MM.1S (cell line): ENCODE data around the gene NSD1.
"Not testable (repeated sequence)": the region's sequence is repeated elsewhere in the genome, so short reads cannot be mapped to it uniquely, and the experiment has no call there.

Experiments
- DNase-seq: peaks from one replicate; pipeline ENCODE4 v3.0.0-alpha.2; 2015
- H2AFZ ChIP-seq: fragments of 300-600 bp; sonication (generic); 2 replicates; pipeline ENCODE4 v1.6.0; 2016; ENCODE audit warnings: antibody characterized with exemption, low read length
- H3F3A ChIP-seq: fragments of 300-600 bp; sonication (generic); 2 replicates; pipeline ENCODE4 v1.6.1; 2016; ENCODE audit warnings: mild to moderate bottlenecking, antibody characterized with exemption, low read length, moderate library complexity, mixed read lengths; ENCODE audit not compliant: insufficient read depth
- H3K27ac ChIP-seq: fragments of 300-600 bp; sonication (generic); 2 replicates; pipeline ENCODE4 v1.5.1; 2016; ENCODE audit warnings: mild to moderate bottlenecking, low read length
- H3K27me3 ChIP-seq: fragments of 300-600 bp; sonication (generic); replicated peaks from 2 replicates; pipeline ENCODE4 v1.6.0; 2016; ENCODE audit warnings: low read length; ENCODE audit not compliant: insufficient read depth
- H3K36me3 ChIP-seq: fragments of 300-600 bp; sonication (generic); replicated peaks from 2 replicates; pipeline ENCODE4 v1.6.1; 2016; ENCODE audit warnings: mild to moderate bottlenecking, low read length, mixed read lengths; ENCODE audit not compliant: insufficient read depth
- H3K4me1 ChIP-seq: fragments of 300-600 bp; sonication (generic); 2 replicates; pipeline ENCODE4 v1.6.1; 2016; ENCODE audit warnings: low read length, mixed read lengths
- H3K4me2 ChIP-seq: fragments of 300-600 bp; sonication (generic); 2 replicates; pipeline ENCODE4 v1.6.0; 2016; ENCODE audit warnings: low read depth, low read length
- H3K4me3 ChIP-seq: fragments of 300-600 bp; sonication (generic); 2 replicates; pipeline ENCODE4 v1.5.1; 2016; ENCODE audit warnings: low read length, mixed read lengths
- H3K79me2 ChIP-seq: fragments of 300-600 bp; sonication (generic); 2 replicates; pipeline ENCODE4 v1.6.1; 2016; ENCODE audit warnings: mixed run types, low read length, mixed read lengths
- H3K9ac ChIP-seq: fragments of 300-600 bp; sonication (generic); 2 replicates; pipeline ENCODE4 v1.6.1; 2016; ENCODE audit warnings: low read length, mixed read lengths
- H3K9me2 ChIP-seq: fragments of 300-600 bp; sonication (generic); replicated peaks from 2 replicates; pipeline ENCODE4 v1.6.1; 2016; ENCODE audit warnings: mild to moderate bottlenecking, low read length, mixed read lengths; ENCODE audit not compliant: insufficient read depth
- H3K9me3 ChIP-seq: fragments of 300-600 bp; sonication (generic); replicated peaks from 2 replicates; pipeline ENCODE4 v1.6.1; 2016; ENCODE audit warnings: mild to moderate bottlenecking, low read length, mixed read lengths; ENCODE audit not compliant: insufficient read depth
- H4K20me1 ChIP-seq: fragments of 300-600 bp; sonication (generic); 2 replicates; pipeline ENCODE4 v1.6.1; 2016; ENCODE audit warnings: mild to moderate bottlenecking, low read length, moderate library complexity, mixed read lengths; ENCODE audit not compliant: insufficient read depth
- EZH2 ChIP-seq: fragments of 300-600 bp; sonication (generic); optimal IDR thresholded peaks from 2 replicates; pipeline ENCODE3; 2017; ENCODE audit warnings: low read depth, mild to moderate bottlenecking, antibody characterized with exemption, low read length, mixed read lengths
- EZH2phosphoT487 ChIP-seq: fragments of 300-600 bp; sonication (generic); IDR thresholded peaks from 2 replicates; pipeline ENCODE4 v1.6.1; 2018; ENCODE audit warnings: antibody characterized with exemption, low read length
- TF ChIP-seq, protein P1 (sequence below): fragments of 300-600 bp; sonication (generic); IDR thresholded peaks from 2 replicates; pipeline ENCODE4 v1.5.1; 2016; ENCODE audit warnings: antibody characterized with exemption, low read length, mixed read lengths

The NSD1 gene

DNA sequence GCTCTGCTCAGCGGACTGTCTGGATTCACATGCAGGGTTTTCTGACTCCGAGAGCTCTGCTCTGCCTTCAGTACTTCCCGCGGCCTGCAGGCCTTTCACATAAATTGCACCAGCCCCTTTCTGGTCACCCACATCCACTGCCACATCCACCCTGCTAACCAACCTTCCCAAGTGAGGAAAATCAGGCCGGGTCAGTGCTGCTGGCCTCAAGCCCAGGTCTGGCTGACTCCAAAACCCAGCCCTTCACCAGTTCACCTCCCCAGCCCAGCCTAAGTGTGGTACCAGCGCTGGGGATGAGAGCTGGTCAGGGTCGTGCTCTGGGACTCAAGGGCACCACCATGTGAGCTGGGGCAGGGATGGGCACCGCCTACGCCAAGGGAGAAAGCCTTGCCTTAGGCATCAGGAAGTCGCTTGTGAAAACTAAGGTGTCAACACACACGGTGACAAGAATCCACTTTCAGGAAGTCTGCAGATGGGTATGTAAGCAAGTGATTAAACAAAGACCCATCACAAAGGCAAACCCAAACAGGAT, 205.6 kb downstream of the NSD1 start:
- Histone ChIP-seq H3K9me3 (no peaks in the 10 kb centered on the region), H4K20me1 (0 out of 2 replicates have a peak, but pooled peaks cover 3% of the 10 kb centered on the region), H3K79me2 (peaks cover 65% of the 10 kb centered on the region), H3K27me3 (no peaks in the 10 kb centered on the region), H3K9me2 (no peaks in the 10 kb centered on the region), H3K27ac (no peak overlapping the region), H3K4me1 (no peaks in the 10 kb centered on the region), H3K4me2 (no peak overlapping the region), H2AFZ (no peak overlapping the region), H3K36me3 (peaks cover 8% of the 10 kb centered on the region), H3F3A (no peaks in the 10 kb centered on the region), H3K4me3 (no peak overlapping the region), H3K9ac (no peak overlapping the region)
- TF ChIP-seq EZH2phosphoT487 (no peak), EZH2 (no peak)
- TF ChIP-seq, protein P1, sequence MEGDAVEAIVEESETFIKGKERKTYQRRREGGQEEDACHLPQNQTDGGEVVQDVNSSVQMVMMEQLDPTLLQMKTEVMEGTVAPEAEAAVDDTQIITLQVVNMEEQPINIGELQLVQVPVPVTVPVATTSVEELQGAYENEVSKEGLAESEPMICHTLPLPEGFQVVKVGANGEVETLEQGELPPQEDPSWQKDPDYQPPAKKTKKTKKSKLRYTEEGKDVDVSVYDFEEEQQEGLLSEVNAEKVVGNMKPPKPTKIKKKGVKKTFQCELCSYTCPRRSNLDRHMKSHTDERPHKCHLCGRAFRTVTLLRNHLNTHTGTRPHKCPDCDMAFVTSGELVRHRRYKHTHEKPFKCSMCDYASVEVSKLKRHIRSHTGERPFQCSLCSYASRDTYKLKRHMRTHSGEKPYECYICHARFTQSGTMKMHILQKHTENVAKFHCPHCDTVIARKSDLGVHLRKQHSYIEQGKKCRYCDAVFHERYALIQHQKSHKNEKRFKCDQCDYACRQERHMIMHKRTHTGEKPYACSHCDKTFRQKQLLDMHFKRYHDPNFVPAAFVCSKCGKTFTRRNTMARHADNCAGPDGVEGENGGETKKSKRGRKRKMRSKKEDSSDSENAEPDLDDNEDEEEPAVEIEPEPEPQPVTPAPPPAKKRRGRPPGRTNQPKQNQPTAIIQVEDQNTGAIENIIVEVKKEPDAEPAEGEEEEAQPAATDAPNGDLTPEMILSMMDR: no peak
- DNase-seq: no peak

DNA sequence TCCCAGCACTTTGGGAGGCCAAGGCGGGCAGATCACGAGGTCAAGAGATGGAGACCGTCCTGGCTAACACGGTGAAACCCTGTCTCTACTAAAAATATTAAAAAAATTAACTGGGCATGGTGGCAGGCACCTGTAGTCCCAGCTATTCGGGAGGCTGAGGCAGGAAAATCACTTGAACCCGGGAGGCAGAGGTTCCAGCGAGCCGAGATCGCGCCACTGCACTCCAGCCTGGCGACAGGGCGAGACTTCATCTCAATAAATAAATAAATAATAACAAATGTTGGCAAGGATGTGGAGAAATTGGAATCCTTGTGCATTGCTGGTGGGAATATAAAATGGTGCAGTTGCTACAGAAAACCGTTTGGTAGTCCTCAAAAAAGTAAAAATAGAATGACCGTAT, 209.4 kb downstream of the NSD1 start:
- not testable (repeated sequence) for H3K36me3 ChIP-seq, H3K27ac ChIP-seq

DNA sequence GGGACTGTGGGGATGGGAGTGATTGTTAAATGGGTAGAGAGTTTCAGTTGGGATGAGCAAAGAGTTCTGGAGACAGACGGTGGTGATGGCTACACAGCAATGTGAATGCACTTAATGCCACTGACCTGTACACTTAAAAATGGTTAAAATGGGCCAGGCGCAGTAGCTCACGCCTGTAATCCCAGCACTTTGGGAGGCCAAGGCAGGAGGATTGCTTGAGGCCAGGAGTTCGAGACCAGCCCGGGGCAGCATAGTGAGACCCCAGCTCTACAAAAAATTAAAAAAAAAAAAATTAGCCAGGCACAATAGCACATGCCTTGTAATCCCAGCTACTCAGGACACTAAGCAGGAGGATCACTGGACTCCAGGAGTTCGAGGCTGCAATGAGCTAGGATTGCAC, 210.2 kb downstream of the NSD1 start:
- TF ChIP-seq EZH2phosphoT487: no peak
- TF ChIP-seq, protein P1: no peak
- no peak for TF ChIP-seq EZH2
- no peak for DNase-seq
- Histone ChIP-seq H3K9me3 (no peaks in the 10 kb centered on the region), H3K27me3 (no peaks in the 10 kb centered on the region), H3K9ac (no peak overlapping the region), H4K20me1 (peaks cover 3% of the 10 kb centered on the region; the same call in 1 of the 2 replicates), H3K27ac (no peak overlapping the region), H3F3A (no peaks in the 10 kb centered on the region), H3K4me1 (no peaks in the 10 kb centered on the region), H2AFZ (no peak overlapping the region), H3K4me2 (no peak overlapping the region), H3K4me3 (no peak overlapping the region), H3K79me2 (peaks cover 88% of the 10 kb centered on the region), H3K9me2 (no peaks in the 10 kb centered on the region), H3K36me3 (peaks cover 3% of the 10 kb centered on the region; the same call in 1 of the 2 replicates)

More for the DNA sequence above, 209.4 kb downstream of the NSD1 start:
- not testable (repeated sequence) for H4K20me1 ChIP-seq, H3K27me3 ChIP-seq, H3K4me1 ChIP-seq, H3K4me3 ChIP-seq, DNase-seq, H3K9me3 ChIP-seq, H3K9ac ChIP-seq, H3K9me2 ChIP-seq, H2AFZ ChIP-seq, H3F3A ChIP-seq, H3K4me2 ChIP-seq
- peaks cover 88% of the 10 kb centered on the region for H3K79me2 ChIP-seq

DNA sequence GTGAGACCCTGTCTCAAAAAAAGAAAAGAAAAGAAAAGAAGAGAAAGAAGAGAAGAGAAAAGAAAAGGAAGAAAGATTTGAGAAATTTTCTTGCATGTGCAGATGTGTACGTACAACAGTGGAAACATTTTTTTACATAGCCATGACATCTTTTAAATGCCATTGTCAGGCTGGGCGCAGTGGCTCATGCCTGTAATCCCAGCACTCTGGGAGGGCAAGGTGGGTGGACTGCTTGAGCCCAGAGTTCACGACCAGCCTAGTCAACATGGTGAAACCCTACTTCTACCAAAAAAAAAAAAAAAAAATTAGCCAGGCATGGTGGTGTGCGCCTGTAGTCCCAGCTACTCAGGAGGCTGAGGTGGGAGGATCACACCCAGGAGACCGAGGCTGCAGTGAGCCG, 211.3 kb downstream of the NSD1 start:
- Histone ChIP-seq H4K20me1 (no peaks in the 10 kb centered on the region; the same call in 1 of the 2 replicates), H3K4me2 (no peak overlapping the region), H3K79me2 (peaks cover 88% of the 10 kb centered on the region), H3K36me3 (peaks cover 3% of the 10 kb centered on the region; the same call in 1 of the 2 replicates), H3K27me3 (no peaks in the 10 kb centered on the region), H3K9me2 (no peaks in the 10 kb centered on the region), H3K27ac (no peak overlapping the region), H3K4me3 (no peak overlapping the region), H3K9ac (no peak overlapping the region), H3K4me1 (peaks cover 11% of the 10 kb centered on the region), H3F3A (no peaks in the 10 kb centered on the region), H3K9me3 (no peaks in the 10 kb centered on the region), H2AFZ (no peak overlapping the region)
- TF ChIP-seq, protein P1: no peak
- TF ChIP-seq EZH2phosphoT487 (no peak), EZH2 (no peak)
- DNase-seq: no peak
